GM21576 (cell line): ENCODE results near the gene CARTPT.
A peak's percentile ranks its signal among the peaks of the same experiment; 100 is the strongest.

Experiments used
- ATAC-seq: cut with Tn5 transposase; IDR thresholded peaks from one replicate; pipeline ENCODE4 v1.9.1; 2021; ENCODE audit warnings: mild to moderate bottlenecking, moderate library complexity; ENCODE audit not compliant: unreplicated experiment

The CARTPT gene

GRCh38 chr5:71734141-71734540 is 15.1 kb downstream of the CARTPT start:
- ATAC-seq, result no peak

- no peak for ATAC-seq
Measured at GRCh38 chr5:71737931-71738539, 19.0 kb downstream of the CARTPT start.

GRCh38 chr5:71738662-71739361 is 19.7 kb downstream of the CARTPT start:
- no peak for ATAC-seq

GRCh38 chr5:71740015-71740753 is 21.1 kb downstream of the CARTPT start:
- ATAC-seq, result peak; percentile 95

DNA sequence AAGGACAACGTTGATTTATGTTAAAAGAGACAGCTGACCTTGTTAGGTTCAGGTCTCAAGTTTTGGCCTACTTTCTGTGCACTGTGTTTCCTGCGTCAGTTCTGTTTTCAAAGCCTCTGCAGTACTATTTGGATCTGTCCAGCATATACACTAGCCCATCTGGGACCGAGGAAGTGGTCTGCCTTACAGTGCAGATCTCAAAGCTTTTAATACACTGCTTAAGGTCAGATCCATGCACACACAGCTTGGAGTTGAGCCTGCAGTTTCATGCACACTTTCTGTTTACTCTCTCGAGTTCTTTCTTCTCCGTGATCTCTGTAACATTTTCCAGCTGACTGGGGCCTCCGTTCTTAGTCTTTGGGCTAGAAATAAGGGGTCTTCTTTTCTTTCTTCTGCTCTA is 24.1 kb downstream of the CARTPT start:
- ATAC-seq, result no peak

DNA sequence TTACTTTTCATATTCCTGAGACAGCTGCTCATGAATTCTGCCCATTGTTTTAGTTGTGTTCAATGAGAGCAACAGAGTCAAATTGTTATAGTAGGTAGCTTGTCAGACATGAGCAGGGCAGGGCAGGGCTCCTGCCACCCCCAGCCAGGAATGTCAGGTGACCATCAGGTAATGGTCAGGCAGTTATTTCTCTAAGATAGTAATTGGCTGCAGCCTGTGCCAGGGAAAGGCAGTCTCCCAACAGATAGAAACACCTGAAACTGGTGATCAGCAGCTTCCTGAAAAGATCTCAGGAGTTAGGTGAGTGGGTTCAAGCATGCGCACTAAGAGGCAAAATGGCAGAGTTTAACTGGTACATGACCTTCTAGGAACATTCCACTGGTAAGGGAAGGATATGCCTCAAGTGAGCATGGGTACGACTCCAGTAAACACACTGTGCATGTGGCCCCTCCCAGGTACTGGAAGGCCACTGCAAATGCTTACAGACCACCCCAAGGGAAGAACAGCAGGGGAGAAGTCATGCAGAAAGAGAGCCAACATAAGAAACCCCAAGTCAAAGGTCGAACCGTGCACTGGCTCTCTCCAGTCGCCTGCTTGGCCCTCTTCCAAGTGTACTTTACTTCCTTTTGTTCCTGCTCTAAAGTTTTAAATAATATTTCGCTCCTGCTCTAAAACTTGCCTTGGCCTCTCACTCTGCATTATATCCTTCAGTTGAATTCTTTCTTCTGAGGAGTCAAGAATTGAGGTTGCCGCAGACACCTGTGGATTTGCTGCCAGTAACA is 25.1 kb downstream of the CARTPT start:
- ATAC-seq, result no peak

- no peak for ATAC-seq
Measured at GRCh38 chr5:71747182-71747581, 28.1 kb downstream of the CARTPT start.

GRCh38 chr5:71748360-71748759 is 29.3 kb downstream of the CARTPT start:
- no peak for ATAC-seq

- no peak for ATAC-seq
Measured at GRCh38 chr5:71751422-71751821, 32.3 kb downstream of the CARTPT start.

GRCh38 chr5:71752441-71753190 is 33.5 kb downstream of the CARTPT start:
- no peak for ATAC-seq

DNA sequence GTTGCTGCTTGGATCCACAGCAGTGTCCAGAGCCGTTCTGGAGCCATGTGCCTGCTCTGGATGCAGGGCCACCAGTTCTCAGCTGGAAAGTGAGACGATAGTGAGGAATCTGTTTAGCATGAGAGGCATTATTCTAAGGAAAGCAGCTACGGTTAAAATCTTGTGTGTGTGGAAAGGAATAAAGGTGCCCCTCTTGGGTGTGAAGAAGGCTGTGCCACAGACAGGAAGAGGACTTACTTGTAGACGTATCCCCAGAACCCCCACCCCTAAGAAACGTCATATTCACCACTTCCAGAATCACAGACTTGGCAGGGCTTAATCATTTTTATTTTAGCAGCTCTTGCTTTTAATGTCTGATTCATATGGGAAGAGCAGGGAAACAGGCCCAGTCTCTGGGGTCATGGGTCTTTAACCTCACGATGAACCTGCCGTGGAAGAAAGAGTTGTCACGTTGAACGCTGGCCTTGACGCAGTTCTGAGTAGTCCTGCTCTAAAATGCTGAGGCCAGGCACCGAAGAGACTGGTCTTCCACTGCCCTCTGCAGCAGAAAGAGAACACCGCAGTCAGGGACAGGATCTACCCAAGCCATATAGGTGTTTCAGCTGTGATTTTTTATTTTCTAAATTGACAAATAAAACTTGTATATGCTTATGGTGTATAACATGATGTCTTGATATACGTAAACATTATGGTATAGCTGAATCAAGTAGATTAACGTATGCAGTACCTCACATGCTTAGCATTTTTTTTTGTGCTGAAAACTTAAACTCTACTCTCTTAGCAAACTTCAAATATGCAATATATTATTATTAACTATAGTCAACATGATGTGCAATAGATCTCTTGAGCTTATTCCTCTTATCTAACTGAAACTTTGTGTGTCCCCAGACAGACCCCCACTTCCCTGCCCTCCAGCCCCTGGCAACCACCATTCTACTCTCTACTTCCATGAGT is 38.8 kb downstream of the CARTPT start:
- ATAC-seq, result peak; percentile 86

DNA sequence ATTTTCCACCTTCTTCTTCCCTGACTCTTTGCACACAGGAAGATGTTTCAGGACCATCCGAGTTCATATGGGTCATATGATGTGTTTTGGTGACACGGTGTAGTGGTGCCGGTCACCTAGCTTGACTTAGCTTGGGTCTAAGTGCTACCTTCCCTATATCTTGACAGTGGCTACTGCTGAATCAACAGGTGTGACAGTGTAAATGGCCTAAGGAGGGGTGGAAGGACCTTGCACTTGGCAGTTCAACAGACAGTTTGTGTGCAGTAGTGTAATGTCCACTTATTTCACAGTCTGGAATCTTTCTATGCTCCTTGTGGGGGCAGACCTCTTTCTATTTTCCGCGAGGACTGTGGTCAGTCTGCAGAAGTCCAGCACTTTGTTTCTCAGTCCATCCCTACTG is 43.8 kb downstream of the CARTPT start:
- no peak for ATAC-seq

- ATAC-seq, result no peak
Measured at GRCh38 chr5:71767661-71768060, 48.6 kb downstream of the CARTPT start.

DNA sequence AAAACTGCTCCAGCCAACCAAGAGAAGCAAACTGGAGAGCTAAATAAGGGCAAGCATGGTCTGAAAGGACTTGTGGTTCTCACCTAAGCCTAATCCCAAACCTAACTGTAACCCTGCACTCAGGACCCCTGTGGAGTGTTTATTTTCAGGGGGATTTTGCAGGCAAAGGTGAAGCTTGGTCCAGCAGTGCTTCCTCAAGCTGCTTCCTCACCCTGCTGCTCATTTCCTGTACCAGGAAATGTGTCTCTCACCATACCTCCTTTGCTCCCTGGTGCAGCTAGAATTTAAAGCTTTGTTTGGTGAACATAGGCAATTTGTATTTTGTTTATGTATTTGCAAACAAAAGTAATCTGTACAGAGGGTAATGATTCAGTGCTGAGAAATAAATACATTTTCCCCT is 50.2 kb downstream of the CARTPT start:
- ATAC-seq, result no peak

- no peak for ATAC-seq
Measured at GRCh38 chr5:71770381-71770780, 51.3 kb downstream of the CARTPT start.
